Bone marrow (tissue), 2 donors: ENCODE results near the gene NINJ1.

Experiments
- DNase-seq, 2 donors: peaks; one replicate each; lab custom pipeline; 2025; lab: John Stamatoyannopoulos, UW

NINJ1 gene

DNA sequence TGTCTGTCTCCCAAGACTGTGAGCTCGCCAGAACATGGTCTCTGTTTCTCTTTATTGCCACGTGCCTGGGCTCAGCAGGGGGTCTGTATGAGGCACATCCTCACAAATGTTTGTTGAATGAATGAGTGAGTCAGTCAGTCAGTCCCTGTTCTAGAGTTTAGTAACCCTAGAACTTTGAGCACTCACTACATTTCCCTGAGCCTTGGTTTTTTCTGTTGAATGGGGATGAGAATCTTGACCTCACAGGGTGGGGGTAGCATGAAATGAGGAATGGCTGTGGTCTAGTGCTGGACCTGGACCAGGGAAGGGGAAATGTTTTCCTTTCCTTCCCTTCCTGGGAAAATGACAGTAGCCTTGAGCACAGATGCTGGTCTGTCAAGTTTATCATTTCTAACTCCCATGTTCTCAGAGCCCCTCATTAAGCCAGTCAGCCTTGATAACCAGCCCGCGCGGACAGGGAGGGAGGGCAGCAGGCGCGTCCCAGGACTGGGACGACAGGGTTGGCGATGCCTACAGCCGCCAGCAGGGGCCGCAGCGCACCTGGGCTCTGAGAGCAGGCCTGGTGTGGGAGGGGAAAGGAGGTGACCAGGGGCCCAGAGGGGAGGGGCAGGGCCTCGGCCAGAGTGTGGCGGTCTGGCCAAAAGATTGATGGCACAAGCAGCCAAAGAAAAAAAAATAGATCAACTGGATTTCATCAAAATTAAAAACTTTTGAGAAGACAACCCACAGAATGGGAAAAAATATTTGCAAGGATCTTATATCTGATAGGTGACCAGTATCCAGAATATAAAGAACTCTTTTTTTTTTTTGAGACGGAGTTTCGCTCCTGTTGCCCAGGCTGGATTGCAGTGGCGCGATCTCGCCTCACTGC lies 25.8 kb upstream of the NINJ1 start:
- DNase-seq, result peak in 1 of 2 donors; percentile 41

DNA sequence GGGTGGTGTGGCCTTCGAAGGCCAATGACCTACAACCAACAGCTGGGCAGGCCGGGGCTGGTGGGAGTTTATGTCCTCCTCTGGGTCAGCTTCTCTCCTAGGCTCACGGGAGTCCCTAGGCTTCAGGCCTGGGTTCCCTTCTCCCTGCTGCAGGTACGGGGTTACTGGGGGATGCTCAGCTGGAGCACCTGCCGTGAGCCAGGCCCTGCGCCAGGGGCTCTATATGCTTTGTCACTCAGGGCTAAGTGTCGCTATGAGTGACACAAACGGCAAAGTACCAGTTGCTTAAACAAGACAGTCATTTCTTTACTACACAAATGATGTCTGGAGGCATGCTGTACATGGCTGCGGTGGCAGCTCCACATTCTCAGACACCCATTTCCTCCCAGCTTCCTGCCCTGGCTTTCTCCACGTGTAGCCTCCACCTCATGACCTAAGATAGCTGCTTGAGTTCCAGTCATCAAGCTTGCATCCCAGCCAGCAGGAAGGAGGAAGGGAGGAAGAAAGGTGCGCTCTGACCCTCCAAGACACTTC lies 22.5 kb upstream of the NINJ1 start:
- no peak for DNase-seq

DNA sequence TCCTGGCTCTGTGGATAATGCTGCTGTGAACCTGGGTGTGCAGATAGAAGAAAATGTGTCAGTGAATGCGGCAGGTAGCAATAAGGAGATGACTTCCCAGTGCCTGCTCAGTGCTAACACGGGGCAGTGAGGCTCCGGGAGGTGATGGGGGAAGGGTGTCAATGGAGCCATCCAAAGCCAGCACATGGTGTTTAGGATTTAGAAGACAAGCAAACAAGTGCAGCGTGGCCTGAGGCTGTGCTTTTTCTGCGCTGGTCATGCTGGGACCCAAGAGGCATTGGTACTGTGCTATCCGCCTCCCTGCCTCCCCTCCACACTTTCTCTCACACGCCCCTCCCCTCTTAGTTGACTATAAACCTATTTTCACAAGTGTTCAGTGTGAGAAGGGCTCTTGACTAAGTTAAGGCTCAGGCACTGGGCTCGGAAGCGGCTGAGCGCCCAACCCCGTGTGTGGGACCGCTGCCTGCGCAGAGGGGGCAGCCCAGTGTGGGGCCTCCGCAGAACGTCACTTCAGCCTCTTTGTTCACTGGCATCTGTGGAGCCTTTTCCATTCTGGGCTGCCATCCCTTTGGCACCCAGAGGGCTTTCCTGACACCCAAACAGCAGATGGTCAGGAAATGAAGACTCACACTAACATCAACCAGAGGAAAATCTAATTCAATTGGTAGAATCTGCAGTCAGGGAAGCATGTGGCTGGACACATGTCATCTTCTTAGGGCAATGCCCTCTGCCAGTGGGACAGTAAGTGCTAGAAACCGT lies 21.8 kb upstream of the NINJ1 start:
- DNase-seq, result no peak

DNA sequence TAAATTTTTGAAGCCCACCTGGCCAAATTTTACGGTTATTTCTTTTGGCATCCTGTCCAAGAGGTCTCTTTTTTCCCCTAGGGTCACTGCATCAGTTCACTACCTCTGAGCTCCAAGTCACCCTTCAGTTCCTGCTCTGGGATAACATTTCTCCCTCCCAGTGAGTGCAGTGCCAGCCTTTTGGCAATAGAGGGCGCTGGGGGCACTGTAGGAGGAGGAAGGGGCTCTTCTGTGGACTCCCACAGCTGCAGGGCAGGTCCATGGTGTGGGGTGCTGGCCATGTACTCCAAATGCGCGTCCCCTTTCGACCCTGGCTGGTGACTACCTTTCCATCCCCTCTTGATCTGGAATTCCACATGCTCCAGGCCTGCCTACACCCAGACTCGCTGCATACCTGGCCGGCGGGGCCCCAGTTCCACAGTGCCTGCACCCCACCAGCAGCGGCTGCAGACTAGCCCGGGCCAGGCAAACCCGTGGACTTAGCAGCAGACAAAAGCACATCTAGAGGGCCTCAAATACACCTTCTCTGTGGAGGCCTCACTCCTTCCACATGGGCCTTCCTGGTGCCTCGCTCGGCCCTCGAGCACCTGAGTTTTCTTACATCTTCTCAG lies 20.3 kb upstream of the NINJ1 start:
- DNase-seq, result peak in 1 of 2 donors; percentile 26

DNA sequence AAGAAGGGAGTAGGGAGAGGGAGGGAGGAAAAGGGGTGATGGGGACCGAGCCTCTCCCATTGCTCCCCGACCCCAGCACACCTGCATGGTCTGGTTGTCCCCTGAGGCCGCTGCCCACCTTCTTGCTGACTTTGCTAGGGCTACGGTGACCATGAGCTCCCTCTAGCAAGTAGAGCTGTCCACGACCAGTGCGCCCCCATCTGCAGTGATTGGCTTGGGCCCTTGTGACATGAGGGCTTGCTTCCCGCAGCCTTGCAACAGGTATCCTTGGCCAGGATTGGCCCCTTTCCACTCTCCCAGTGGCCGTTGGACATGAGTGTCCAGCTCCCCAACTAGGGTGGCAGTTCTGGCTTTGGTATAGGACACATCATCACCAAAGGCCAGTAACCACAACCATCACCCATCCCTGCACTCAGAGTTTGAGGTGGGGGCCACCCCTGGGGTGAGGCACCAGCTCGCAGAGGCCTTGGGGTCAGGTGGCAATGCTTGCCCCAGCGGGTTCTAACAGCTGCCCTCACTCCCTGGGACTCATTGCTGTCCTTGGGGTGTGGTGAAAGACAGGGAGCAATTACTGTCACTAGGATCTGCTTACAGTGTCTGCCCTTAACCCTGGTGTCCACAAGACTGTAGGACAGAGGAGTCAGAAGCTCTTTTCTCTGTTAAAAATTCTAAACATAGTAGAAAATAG lies 17.2 kb upstream of the NINJ1 start:
- DNase-seq, result no peak

DNA sequence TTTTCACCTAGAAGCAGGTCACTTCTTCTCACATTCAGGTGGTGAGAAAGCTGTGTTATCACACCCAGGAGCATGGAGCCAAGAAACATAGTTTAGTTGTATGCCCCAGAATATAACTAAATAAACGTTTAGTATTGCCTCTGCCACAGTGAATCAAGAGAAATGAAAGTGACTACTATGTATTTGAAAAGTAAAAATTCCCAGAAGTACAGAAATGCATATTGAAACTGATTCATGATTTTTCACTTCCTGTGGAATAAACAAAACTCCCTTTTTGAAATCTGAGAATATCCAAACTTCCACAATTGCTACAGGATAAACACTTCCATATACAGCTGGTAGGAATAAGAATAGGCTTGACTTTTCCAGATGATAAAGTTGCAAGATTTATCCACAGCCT lies 15.3 kb upstream of the NINJ1 start:
- DNase-seq, result no peak

DNA sequence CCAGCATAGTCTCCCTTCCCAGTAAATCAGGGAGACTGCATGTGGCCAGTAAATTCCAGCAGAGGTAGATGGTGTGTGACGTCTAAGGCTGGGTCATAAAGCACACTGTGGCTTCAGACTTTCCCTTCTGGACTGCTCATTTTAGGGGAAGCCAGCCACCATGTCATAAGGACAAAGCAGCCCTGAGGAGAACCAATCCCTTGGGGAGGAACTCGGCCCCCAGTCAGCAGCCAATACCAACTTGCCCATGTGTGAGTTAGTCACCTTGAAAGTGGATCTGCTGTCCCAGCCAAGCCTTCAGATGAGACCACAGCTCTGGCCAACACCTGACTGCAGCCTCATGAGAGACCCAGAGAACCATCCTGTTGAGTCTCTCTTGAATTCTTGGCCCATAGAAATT lies 14.7 kb upstream of the NINJ1 start:
- no peak for DNase-seq

DNA sequence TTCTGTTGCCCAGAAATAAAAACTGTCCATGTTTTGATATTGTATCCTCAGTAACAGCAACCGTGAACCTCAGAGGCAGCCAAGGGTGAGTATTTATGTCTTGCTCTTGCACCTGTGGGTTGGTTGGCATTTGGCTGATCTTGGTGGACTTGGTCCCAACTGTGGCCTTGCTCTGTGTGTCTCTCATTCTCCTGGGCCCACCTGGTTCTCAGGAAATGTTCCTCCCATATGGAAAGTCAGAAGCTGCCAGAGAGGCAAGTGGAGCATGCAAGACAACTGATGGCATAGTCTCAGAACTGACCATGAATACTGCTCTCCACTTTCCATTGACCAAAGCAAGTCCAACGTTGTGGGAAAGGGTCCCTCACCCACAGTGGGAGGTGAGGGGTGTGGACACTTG lies 13.6 kb upstream of the NINJ1 start:
- DNase-seq, result no peak

DNA sequence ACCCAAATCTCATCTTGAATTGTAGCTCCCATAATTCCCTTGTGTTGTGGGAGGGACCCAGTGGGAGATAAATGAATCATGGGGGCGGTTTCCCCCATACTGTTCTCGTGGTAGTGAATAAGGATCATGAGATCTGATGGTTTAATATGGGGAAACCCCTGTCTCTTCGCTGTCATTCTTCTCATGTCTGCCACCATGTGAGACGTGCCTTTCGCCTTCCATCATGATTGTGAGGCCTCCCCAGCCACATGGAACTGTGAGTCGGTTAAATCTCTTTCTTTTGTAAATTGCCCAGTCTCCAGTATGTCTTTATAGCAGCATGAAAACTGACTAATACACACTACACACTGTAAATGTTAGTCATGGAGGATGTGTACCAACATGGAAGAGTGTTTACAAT lies 12.6 kb upstream of the NINJ1 start:
- DNase-seq, result peak in 1 of 2 donors; percentile 8

DNA sequence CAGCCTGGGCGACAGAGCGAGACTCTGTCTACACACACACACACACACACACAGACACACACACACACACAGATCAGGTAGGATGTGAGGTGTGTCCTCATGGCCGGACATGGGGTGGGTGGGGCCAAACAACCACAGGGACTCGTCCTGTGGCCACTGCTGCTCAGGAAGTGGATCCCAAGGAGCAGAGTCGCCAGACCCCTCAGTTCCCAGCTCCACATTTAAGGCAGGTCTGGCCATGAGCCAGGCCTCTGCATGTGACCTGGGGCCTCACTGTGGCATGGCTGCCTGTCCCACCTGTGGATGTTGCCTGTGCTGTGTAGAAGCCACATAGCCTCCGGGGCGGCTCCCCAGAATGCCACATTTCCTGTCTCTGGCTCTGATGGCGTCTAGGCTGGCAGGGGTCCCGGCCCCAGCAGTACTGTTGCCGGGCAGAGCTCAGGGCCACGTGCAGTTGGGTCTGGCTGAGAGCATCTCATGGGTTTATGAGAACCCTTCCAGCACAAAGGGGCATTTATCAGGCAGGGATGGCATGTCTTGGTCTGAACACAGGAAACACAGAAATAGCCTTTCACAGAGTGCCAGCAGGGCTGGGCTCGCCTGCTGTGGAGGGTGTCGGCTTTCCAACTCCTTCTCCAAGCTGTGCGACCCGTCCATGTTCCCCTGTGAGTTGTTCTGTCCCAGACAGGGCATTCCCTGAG lies 9.9 kb upstream of the NINJ1 start:
- DNase-seq, result peak in 1 of 2 donors; percentile 37

DNA sequence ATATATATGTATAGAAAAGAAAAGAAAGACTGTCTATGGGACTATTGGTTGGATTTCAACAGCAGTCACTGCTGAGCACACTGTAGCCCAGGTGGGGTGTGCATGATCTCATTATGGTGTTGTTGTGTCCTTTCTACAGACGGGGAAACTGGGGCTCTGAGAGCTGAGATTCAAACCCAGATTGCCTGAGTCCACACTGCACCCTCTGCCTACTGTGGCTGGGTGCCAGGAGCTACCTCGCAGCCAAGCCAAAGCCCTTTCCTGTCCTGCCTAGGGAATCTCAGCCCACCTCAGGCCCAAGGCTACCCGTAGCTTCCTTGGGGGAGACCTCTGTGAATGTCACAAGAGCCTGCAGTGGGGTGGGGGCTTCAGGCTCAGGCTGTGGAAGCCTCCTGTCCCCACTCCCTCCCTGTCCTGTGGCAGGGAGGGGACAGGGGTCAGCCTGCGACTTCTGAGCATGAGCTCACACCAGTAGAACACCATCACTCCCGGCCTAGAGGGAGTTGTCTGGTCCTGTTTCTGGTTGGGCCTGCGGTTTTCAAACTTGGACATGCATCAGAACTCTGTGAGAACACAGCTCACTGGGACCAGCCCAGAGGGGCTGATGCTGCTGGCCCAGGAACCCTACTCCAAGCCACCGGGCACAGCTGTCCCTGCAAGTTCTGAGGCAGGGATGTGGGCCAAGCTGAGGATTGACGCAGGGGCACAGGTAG lies 7.9 kb upstream of the NINJ1 start:
- DNase-seq, result no peak

DNA sequence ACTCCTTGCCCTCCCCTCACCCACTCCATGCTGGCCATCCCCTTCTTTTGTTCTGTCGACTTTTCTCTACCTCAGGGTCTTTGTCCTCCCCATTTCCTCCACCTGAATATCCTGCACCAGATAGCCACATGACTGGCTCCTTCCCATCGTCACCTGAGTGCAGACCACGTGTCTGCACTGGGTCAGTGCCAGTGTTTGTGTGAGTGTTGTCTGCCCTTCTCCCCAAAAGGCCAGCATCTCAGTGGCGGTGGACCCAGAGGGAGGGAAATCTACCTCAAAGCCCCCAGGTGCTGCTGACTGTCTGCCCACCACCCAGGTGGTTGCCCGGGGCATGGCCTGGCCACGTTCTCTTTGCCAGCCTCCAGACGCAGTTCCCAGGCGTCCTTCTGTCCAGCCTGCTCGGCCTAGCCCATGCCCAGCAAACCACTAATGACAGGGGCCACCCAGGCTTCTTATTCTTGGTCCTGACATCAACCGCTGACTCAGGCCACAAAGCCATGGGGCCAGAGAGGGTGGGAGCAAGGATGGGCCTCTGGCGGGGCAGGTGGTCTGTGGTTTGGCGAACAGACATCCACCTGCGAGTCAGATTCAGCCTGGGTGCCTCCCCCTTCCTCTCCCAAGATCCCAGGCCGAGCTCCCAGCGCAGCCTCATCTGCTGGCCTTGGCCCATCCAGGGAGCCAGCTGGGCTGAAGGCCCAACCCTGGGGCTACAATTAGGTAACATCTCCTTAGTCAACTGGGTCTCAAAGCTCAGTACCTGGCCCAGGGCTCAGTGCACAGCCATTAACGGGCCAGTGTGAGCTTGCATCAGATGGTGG lies 5.5 kb upstream of the NINJ1 start:
- DNase-seq, result no peak

DNA sequence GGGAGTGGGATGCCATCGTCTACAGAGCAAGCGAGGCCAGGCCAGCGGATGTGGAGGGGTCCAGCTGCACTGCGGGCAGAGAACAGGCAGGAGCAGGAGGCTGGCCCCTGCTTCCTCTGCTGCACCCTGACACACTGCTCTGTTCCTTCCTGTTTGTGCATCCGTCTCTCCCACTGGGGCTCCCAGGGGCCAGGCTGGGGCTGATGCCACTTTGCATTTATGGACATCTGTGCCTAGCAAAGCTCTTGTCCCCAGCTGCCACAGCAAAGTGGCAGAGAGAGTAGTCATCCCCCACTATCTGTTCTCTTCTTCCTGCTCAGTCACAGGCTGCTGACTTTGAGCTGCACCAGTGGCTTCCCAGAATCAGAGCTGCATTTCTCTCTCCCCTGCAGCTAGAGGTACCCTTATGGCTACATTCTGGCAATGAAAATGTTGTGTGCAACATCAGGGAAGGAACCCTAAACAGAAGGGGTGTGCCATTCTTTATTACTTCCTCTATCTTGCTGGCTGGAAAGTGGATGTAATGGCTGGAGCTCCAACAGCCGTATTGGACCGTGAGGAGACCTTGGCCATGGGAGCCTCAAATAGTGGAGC lies 4.2 kb upstream of the NINJ1 start:
- DNase-seq, result peak in 1 of 2 donors; percentile 23

DNA sequence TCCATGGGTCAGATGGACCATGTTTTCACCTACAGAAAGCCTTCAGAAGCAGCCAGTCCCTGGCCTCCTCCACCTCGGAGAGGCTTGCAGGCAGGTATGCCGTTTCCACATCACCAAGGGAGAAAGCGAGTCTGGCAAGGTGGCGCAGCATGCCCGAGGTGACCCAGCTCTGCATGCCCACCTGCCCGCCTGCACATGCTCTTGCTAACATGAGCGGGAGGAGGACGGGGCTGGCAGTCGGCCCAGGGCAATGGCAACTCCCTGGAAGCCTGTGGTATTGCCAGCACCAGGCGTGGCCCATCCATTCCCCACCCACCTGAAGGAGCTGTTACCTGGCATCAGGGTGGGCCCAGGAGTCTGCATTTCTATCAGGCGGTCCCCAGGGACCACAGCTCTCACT lies 3.3 kb upstream of the NINJ1 start:
- DNase-seq, result no peak

DNA sequence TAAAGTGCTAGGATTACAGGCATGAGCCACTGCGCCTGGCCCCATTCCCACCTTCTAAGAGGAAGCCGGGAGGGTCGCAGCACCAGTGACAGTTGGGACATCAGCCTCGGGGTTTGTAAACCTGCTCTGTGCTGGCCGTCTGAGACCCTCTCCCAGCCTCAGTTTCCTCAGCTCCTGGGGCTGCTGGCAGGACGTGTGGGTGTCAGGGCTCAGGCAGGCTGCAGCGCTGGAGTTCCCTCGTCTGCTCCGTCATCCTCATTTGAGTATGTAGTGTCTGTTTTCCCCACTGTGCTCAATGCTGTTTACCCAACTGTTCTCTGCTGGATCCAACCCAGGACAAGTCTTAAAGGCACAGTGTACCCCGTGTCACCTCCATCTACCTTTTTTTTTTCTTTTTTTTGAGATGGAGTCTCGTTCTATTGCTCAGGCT lies 2.0 kb upstream of the NINJ1 start:
- no peak for DNase-seq

DNA sequence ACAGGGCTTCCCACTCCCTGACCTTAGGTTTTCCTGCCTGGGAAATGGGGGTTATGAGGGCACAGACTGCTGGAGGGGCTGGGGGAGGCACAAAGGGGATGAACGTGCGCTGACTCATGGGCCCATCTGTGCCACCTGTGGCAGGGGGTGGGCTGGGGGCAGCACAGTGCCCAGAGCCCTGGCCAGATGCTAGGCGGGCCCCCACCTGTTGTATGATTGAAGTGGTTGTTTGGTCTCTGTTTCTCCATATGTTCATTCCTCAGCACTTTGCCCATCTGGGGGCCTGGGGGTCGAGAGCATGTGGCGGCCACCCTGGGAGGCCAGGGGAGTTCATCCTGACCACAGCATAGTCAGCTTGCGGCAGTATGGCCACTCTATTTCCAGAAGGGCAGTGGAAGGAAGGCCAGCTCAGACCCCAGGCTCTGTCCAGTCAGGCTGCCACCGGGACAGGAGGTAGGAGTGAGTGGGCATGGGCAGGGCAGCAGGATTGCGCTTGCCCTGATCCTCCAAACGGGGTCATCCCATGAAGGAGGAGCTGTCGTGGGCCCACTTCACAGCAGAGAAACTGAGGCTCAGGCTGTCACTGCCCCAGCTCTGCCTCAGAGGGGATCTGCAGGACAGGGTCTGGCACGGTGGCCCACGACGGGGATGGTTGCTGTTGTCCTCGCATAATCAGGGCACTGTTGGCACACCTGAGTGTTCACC lies 841 bp upstream of the NINJ1 start:
- no peak for DNase-seq

DNA sequence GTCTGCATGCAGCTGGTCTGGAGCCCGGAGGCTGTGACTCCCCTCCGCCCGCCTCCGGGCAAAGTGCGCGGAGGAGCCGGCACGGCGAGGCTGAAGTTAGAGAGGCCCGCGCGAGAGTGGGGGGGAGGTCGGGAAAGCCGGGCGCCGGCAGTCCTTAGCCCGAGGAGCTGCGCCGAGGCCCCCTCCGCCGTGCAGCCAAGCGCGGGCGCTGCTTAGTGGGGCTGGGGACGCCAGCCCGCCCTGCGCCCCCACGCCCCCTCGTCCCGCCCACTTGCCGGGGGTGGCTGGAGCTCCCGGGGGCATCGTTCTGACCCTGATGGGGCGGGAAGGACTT lies 403 bp downstream of the NINJ1 start:
- DNase-seq, result peak in 1 of 2 donors; percentile 79

DNA sequence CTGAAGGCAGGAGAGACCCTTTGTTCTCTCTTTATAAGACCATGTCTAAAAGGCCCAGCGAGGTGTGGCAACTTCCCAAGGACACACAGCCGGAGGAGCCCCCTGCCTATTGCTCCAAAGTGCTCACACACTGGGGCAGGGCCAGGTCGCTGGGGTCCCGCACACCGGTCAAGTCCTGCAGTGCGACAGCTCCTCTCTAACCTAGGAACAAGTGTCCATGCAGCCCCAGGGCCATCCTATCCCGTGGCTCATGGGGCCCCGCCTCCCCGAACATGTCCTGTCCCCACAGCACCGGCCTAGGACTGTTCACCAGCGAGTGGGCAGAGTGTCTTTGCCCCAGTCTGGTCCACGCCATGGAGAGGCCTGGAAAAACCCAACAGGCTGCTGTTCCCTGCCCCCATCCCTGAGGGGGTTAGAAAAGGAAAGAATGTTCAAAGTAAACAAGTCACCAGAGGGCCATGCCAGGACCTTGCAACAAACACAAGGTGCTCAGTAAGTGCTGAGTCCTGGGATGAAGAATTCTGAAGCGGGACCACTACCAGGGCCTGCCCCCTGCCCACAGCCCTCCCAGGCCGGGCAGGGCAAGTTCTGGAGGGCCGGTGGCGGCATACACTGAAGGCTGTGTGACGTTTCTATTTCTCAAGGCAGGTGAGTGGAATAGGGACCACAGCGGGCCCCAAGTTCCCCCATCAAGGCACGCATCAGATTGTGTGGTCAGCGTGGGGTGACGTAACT lies 938 bp downstream of the NINJ1 start:
- DNase-seq, result no peak
